HepG2 (cell line): ENCODE data around the gene DNAJC5. TPM values are rescaled to one million over a fixed set of nuclear protein-coding genes. Genes with fewer than 3 reads are reported as not detected.

Experiments used
- KDM2A ChIP-seq: sonication (generic); formaldehyde crosslinking; IDR thresholded peaks from 2 replicates; pipeline ENCODE4 v1.4.0; 2020; ENCODE audit warnings: low read depth, missing genetic modification reagents, borderline replicate concordance
- MED1 ChIP-seq: sonication (generic); formaldehyde crosslinking; IDR thresholded peaks from 2 replicates; pipeline ENCODE4 v1.4.0; 2020; ENCODE audit warnings: missing genetic modification reagents
- NFATC3 ChIP-seq: sonication (generic); formaldehyde crosslinking; IDR thresholded peaks from 2 replicates; pipeline ENCODE4 v1.5.1; 2020; ENCODE audit warnings: mild to moderate bottlenecking, missing genetic modification reagents
- POLR2G ChIP-seq: fragments of 200-400 bp; formaldehyde crosslinking; IDR thresholded peaks from 2 replicates; pipeline ENCODE4 v1.6.1; 2018; ENCODE audit warnings: mild to moderate bottlenecking, low read depth, low read length, moderate library complexity
- RARA ChIP-seq: IDR thresholded peaks from 2 replicates; pipeline ENCODE4 v1.6.1; 2016; ENCODE audit warnings: missing genetic modification reagents, missing compliant biosample characterization
- RBAK ChIP-seq: sonication (generic); formaldehyde crosslinking; IDR thresholded peaks from 2 replicates; pipeline ENCODE4 v1.5.1; 2020; ENCODE audit warnings: mild to moderate bottlenecking, missing genetic modification reagents
- RBM39 ChIP-seq: fragments of 200-400 bp; formaldehyde crosslinking; IDR thresholded peaks from one replicate; pipeline ENCODE4 v1.6.1; 2018; ENCODE audit warnings: antibody characterized with exemption, mild to moderate bottlenecking, low read depth, low read length; ENCODE audit not compliant: poor library complexity, severe bottlenecking
- SMAD3 ChIP-seq: sonication (generic); formaldehyde crosslinking; IDR thresholded peaks from 2 replicates; pipeline ENCODE4 v1.4.0; 2020; ENCODE audit warnings: missing genetic modification reagents
- ZFP36L1 ChIP-seq: sonication (generic); formaldehyde crosslinking; IDR thresholded peaks from 2 replicates; pipeline ENCODE4 v1.8.0; 2022; ENCODE audit warnings: mild to moderate bottlenecking, missing genetic modification reagents, moderate library complexity
- ZNF136 ChIP-seq: sonication (generic); formaldehyde crosslinking; IDR thresholded peaks from 2 replicates; pipeline ENCODE4 v1.8.1; 2022; ENCODE audit warnings: low read depth, mild to moderate bottlenecking, moderate library complexity, missing genetic modification reagents
- ZNF432 ChIP-seq: sonication (generic); formaldehyde crosslinking; IDR thresholded peaks from 2 replicates; pipeline ENCODE4 v1.5.0; 2020; ENCODE audit warnings: missing genetic modification reagents, mild to moderate bottlenecking, borderline replicate concordance
- ZNF703 ChIP-seq: sonication (generic); formaldehyde crosslinking; IDR thresholded peaks from 2 replicates; pipeline ENCODE4 v1.5.1; 2020; ENCODE audit warnings: missing genetic modification reagents, mild to moderate bottlenecking, moderate library complexity, borderline replicate concordance
- ZNF850 ChIP-seq: sonication (generic); formaldehyde crosslinking; conservative IDR thresholded peaks from 2 replicates; pipeline ENCODE4 v1.9.0; 2021; ENCODE audit warnings: mild to moderate bottlenecking, missing genetic modification reagents
- ZSCAN12 ChIP-seq: sonication (generic); formaldehyde crosslinking; IDR thresholded peaks from 2 replicates; pipeline ENCODE4 v1.9.0; 2021; ENCODE audit warnings: mild to moderate bottlenecking, missing genetic modification reagents
- polyA plus RNA-seq, 8 experiments: library from polyadenylated mRNA; depleted of rRNA in 3 of 8; stranded (reverse) in 7 of 8; unstranded in 1 of 8; fragments of >200 nt; fragmentation: Illumina TruSeq in 4 of 8; extraction: Trizol in 4 of 8; gene quantifications; 2 replicates each; pipeline versions ENCODE4 v1.2.1 to v1.2.3, GENCODE V29; 2011 to 2016; ENCODE audit warnings: low read depth in 4 of 8, missing spikeins in 1 of 8, mixed read lengths in 1 of 8; ENCODE audit not compliant: insufficient read depth in 1 of 8
- total RNA-seq, 5 experiments: library from RNA; depleted of rRNA; stranded (reverse); fragments of >200 nt; fragmentation: Illumina TruSeq; extraction: Trizol; gene quantifications; 2 replicates each; pipeline ENCODE4 v1.2.3, GENCODE V29; 2016; ENCODE audit warnings: low read depth in 1 of 5
- TF ChIP-seq, protein P1 (sequence below): sonication (generic); formaldehyde crosslinking; IDR thresholded peaks from 2 replicates; pipeline ENCODE4 v1.4.0; 2020; ENCODE audit warnings: missing genetic modification reagents, mild to moderate bottlenecking, borderline replicate concordance
- TF ChIP-seq, protein P2 (sequence below): sonication (generic); formaldehyde crosslinking; IDR thresholded peaks from 2 replicates; pipeline ENCODE4 v1.8.0; 2022; ENCODE audit warnings: missing genetic modification reagents, low read depth, mild to moderate bottlenecking, borderline replicate concordance
- TF ChIP-seq, protein P3 (sequence below): sonication (generic); formaldehyde crosslinking; IDR thresholded peaks from 2 replicates; pipeline ENCODE4 v1.8.0; 2022; ENCODE audit warnings: missing genetic modification reagents, mild to moderate bottlenecking, inconsistent platforms, borderline replicate concordance
- TF ChIP-seq, protein P4 (sequence below): sonication (generic); formaldehyde crosslinking; IDR thresholded peaks from 2 replicates; pipeline ENCODE4 v1.8.0; 2022; ENCODE audit warnings: mild to moderate bottlenecking, missing genetic modification reagents, borderline replicate concordance
- TF ChIP-seq, protein P5 (sequence below): sonication (generic); formaldehyde crosslinking; IDR thresholded peaks from 2 replicates; pipeline ENCODE4 v1.5.0; 2020; ENCODE audit warnings: missing genetic modification reagents, mild to moderate bottlenecking, borderline replicate concordance
- TF ChIP-seq, protein P6 (sequence below): sonication (generic); formaldehyde crosslinking; IDR thresholded peaks from 2 replicates; pipeline ENCODE4 v1.4.0; 2020; ENCODE audit warnings: mild to moderate bottlenecking, missing genetic modification reagents

The DNAJC5 gene
- total and polyA plus RNA-seq, 2 of the 13 experiments (the other 11 are each of a cell fraction or from before 2014, with no cell fraction given): 42.8 to 64.5 TPM

DNA sequence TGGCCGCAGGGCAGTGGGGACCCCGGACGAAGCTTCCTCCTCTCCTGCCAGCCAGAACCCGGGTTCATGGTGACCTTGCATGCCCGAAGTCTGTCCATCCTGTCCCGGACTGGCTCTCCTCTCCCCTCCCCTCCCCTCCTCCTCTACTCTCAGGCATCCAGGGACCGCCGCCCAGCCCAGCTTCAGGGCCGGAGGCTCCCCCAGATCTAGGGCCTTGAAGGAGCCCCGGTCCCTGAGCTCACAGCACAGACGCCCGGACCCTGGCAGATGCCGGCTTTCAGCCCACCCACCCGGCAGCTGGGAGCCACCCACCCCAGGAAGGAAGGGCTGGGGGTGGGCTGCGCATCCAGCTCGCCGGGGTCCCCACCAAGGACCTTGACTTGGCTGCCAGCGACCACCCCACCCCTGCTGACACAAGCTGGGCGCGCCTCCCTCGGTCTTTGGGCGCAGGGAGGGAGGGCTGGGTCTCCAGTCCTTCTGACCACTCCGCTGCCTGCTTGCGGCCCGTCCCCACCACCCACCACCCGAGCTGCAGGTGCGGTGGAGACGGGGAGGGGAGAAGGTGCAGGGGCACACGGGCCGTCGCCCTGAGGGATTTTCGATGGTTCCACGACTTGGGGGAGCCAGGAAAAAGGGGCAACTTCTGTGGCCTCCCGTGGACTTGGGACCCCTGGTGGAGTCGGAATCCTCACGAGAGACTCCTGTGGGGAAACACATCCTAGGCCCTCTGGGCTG lies 39.4 kb upstream of the DNAJC5 start (continued):
- TF ChIP-seq, protein P1, sequence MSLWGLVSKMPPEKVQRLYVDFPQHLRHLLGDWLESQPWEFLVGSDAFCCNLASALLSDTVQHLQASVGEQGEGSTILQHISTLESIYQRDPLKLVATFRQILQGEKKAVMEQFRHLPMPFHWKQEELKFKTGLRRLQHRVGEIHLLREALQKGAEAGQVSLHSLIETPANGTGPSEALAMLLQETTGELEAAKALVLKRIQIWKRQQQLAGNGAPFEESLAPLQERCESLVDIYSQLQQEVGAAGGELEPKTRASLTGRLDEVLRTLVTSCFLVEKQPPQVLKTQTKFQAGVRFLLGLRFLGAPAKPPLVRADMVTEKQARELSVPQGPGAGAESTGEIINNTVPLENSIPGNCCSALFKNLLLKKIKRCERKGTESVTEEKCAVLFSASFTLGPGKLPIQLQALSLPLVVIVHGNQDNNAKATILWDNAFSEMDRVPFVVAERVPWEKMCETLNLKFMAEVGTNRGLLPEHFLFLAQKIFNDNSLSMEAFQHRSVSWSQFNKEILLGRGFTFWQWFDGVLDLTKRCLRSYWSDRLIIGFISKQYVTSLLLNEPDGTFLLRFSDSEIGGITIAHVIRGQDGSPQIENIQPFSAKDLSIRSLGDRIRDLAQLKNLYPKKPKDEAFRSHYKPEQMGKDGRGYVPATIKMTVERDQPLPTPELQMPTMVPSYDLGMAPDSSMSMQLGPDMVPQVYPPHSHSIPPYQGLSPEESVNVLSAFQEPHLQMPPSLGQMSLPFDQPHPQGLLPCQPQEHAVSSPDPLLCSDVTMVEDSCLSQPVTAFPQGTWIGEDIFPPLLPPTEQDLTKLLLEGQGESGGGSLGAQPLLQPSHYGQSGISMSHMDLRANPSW (CRISPR knock-in tag): no peak
- TF ChIP-seq, protein P2, sequence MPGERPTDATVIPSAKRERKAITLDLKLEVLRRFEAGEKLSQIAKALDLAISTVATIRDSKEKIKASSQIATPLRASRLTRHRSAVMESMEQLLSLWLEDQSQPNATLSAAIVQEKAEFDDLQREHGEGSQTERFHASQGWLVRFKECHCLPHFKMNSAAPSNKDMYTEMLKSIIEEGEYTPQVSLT (CRISPR knock-in tag): no peak
- no peak for TF ChIP-seq NFATC3 (CRISPR knock-in tag)
- no peak for TF ChIP-seq ZNF850 (CRISPR knock-in tag)
- TF ChIP-seq RBAK (CRISPR knock-in tag): no peak
- no peak for TF ChIP-seq RARA (CRISPR knock-in tag)
- no peak for TF ChIP-seq ZNF432 (CRISPR knock-in tag)
- TF ChIP-seq, protein P3, sequence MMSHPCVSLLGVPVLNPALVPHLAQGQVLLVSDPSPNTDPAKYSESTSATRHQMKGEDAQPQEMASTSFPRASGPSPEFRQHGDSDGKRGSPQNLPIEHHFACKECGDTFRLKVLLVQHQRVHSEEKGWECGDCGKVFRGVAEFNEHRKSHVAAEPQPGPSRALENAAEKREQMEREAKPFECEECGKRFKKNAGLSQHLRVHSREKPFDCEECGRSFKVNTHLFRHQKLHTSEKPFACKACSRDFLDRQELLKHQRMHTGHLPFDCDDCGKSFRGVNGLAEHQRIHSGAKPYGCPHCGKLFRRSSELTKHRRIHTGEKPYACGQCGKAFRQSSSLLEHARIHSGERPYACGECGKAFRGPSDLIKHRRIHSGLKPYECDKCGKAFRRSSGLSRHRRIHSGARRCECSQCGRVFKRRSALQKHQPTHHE (CRISPR knock-in tag): no peak
- TF ChIP-seq KDM2A (CRISPR knock-in tag): no peak
- no peak for TF ChIP-seq MED1
- TF ChIP-seq SMAD3 (CRISPR knock-in tag): no peak
- 0 out of 2 replicates have a peak, but pooled peaks have one; percentile 16 for TF ChIP-seq POLR2G
- TF ChIP-seq ZFP36L1: no peak
- no peak for TF ChIP-seq RBM39
- TF ChIP-seq ZNF703: no peak
- TF ChIP-seq, protein P4, sequence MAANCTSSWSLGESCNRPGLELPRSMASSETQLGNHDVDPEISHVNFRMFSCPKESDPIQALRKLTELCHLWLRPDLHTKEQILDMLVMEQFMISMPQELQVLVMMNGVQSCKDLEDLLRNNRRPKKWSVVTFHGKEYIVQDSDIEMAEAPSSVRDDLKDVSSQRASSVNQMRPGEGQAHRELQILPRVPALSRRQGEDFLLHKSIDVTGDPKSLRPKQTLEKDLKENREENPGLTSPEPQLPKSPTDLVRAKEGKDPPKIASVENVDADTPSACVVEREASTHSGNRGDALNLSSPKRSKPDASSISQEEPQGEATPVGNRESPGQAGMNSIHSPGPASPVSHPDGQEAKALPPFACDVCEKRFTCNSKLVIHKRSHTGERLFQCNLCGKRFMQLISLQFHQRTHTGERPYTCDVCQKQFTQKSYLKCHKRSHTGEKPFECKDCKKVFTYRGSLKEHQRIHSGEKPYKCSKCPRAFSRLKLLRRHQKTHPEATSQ (CRISPR knock-in tag): no peak
- TF ChIP-seq, protein P5, sequence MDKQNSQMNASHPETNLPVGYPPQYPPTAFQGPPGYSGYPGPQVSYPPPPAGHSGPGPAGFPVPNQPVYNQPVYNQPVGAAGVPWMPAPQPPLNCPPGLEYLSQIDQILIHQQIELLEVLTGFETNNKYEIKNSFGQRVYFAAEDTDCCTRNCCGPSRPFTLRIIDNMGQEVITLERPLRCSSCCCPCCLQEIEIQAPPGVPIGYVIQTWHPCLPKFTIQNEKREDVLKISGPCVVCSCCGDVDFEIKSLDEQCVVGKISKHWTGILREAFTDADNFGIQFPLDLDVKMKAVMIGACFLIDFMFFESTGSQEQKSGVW (CRISPR knock-in tag): no peak
- TF ChIP-seq ZSCAN12: no peak
- no peak for TF ChIP-seq ZNF136
- TF ChIP-seq, protein P6, sequence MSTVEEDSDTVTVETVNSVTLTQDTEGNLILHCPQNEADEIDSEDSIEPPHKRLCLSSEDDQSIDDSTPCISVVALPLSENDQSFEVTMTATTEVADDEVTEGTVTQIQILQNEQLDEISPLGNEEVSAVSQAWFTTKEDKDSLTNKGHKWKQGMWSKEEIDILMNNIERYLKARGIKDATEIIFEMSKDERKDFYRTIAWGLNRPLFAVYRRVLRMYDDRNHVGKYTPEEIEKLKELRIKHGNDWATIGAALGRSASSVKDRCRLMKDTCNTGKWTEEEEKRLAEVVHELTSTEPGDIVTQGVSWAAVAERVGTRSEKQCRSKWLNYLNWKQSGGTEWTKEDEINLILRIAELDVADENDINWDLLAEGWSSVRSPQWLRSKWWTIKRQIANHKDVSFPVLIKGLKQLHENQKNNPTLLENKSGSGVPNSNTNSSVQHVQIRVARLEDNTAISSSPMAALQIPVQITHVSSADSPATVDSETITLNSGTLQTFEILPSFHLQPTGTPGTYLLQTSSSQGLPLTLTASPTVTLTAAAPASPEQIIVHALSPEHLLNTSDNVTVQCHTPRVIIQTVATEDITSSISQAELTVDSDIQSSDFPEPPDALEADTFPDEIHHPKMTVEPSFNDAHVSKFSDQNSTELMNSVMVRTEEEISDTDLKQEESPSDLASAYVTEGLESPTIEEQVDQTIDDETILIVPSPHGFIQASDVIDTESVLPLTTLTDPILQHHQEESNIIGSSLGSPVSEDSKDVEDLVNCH (CRISPR knock-in tag): no peak
